OCI-LY7 (cell line): ENCODE results near the gene CS. TPM values are rescaled to one million over a fixed set of nuclear protein-coding genes. Genes with fewer than 3 reads are reported as not detected.

Experiments used
- BruUV-seq: library from RNA; stranded (reverse); fragments of 400-500 nt; replicated peaks from 2 replicates; lab custom pipeline; 2021; lab: Mats Ljungman, UMichigan
- CTCF ChIA-PET: fragments of 300-600 bp; sonication (Branson Sonifier 250); formaldehyde crosslinking; loops from one replicate; lab custom pipeline; 2022; ENCODE audit warnings: antibody characterized with exemption; ENCODE audit not compliant: unreplicated experiment; lab: Charles Lee
- POLR2A ChIA-PET: fragments of 300-600 bp; sonication (Branson Sonifier 250); formaldehyde crosslinking; loops from one replicate; lab custom pipeline; 2022; ENCODE audit warnings: antibody characterized with exemption; lab: Charles Lee
- DNase-seq: peaks from one replicate; pipeline ENCODE4 v3.0.0-alpha.2; 2015; ENCODE audit warnings: low spot score
- H2AFZ ChIP-seq: fragments of 200-600 bp; sonication (generic), shearing (Covaris generic); 2 replicates; pipeline ENCODE4 v1.6.1; 2014; ENCODE audit warnings: mild to moderate bottlenecking, antibody characterized with exemption, low read length, moderate library complexity
- H3K27ac ChIP-seq: fragments of 200-600 bp; sonication (generic); 2 replicates; pipeline ENCODE4 v1.5.1; 2014; ENCODE audit warnings: mixed run types, low read depth, mild to moderate bottlenecking, moderate library complexity, low read length, inconsistent platforms; ENCODE audit not compliant: poor library complexity, severe bottlenecking
- H3K36me3 ChIP-seq: fragments of 200-600 bp; sonication (generic); 2 replicates; pipeline ENCODE4 v1.6.1; 2014; ENCODE audit warnings: mild to moderate bottlenecking, antibody characterized with exemption, low read length, moderate library complexity, mixed read lengths; ENCODE audit not compliant: insufficient read depth
- H3K4me1 ChIP-seq: fragments of 200-600 bp; sonication (generic); 2 replicates; pipeline ENCODE4 v1.5.1; 2014; ENCODE audit warnings: mild to moderate bottlenecking, low read length; ENCODE audit not compliant: insufficient read depth, poor library complexity, severe bottlenecking
- H3K4me2 ChIP-seq: fragments of 200-600 bp; sonication (generic); 2 replicates; pipeline ENCODE4 v1.6.1; 2014; ENCODE audit warnings: mild to moderate bottlenecking, low read length
- H3K4me3 ChIP-seq: fragments of 200-600 bp; sonication (generic); 2 replicates; pipeline ENCODE4 v1.5.1; 2014; ENCODE audit warnings: mild to moderate bottlenecking, low read depth, low read length; ENCODE audit not compliant: poor library complexity, severe bottlenecking
- H3K79me2 ChIP-seq: fragments of 200-600 bp; sonication (generic); 2 replicates; pipeline ENCODE4 v1.6.1; 2016; ENCODE audit warnings: low read depth, mild to moderate bottlenecking, low read length, moderate library complexity, mixed read lengths; ENCODE audit not compliant: insufficient read depth
- H3K9me2 ChIP-seq: fragments of 200-600 bp; sonication (generic); 2 replicates; pipeline ENCODE4 v1.6.1; 2016; ENCODE audit warnings: mild to moderate bottlenecking, low read length, mixed read lengths; ENCODE audit not compliant: insufficient read depth
- H3K9me3 ChIP-seq: fragments of 200-600 bp; sonication (generic); 2 replicates; pipeline ENCODE4 v1.6.1; 2014; ENCODE audit warnings: mild to moderate bottlenecking, mixed run types, low read length, mixed read lengths
- H4K20me1 ChIP-seq: fragments of 200-600 bp; sonication (generic); 2 replicates; pipeline ENCODE4 v1.6.1; 2014; ENCODE audit warnings: mild to moderate bottlenecking, antibody characterized with exemption, low read length, moderate library complexity, mixed read lengths; ENCODE audit not compliant: insufficient read depth
- EZH2phosphoT487 ChIP-seq: fragments of 200-600 bp; sonication (generic); IDR thresholded peaks from 2 replicates; pipeline ENCODE4 v1.6.1; 2018; ENCODE audit warnings: low read depth, borderline replicate concordance, mild to moderate bottlenecking, mixed run types, antibody characterized with exemption, low read length, moderate library complexity, mixed read lengths
- intact Hi-C: fragments of 100-400 bp; cut with micrococcal nuclease; formaldehyde crosslinking; loops from one replicate; pipeline ENCODE4 v1.10.0; 2022; ENCODE audit not compliant: unreplicated experiment
- total RNA-seq, 2 experiments: library from RNA; depleted of rRNA in 1 of 2; stranded (reverse); fragments of >200 nt in 1 of 2; shearing (Covaris generic) in 1 of 2; gene quantifications; 2 replicates each; pipeline ENCODE4 v1.2.3, GENCODE V29; 2014 to 2022
- TF ChIP-seq, protein P1 (sequence below): fragments of 200-600 bp; sonication (generic); conservative IDR thresholded peaks from 2 replicates; pipeline ENCODE4 v1.5.1; 2014; ENCODE audit warnings: mild to moderate bottlenecking, antibody characterized with exemption, low read length, moderate library complexity, mixed read lengths

Gene CS
- total RNA-seq, 2 experiments from 2014 or later = 154 to 262 TPM

DNA sequence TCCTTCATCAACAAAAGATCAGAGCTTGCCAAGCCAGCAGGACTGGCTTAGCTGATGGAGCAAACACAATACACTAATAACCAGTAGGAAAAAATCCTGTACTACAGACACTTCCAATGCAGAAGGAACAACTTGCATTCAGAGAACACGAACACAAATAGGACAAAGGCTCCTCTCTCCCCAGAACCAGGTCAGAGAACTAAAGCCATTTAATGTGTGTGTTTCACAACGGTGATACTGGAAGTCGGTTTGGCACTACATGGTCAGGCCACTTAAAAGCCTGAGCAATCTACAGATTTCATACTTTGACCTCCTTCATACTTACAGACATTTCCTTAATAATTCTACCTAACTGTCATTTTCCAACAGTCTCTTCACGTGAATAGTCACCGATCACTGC is 6.3 kb downstream of the CS start:
- POLR2A ChIA-PET = no interaction called here
- CTCF ChIA-PET = no interaction called here

DNA sequence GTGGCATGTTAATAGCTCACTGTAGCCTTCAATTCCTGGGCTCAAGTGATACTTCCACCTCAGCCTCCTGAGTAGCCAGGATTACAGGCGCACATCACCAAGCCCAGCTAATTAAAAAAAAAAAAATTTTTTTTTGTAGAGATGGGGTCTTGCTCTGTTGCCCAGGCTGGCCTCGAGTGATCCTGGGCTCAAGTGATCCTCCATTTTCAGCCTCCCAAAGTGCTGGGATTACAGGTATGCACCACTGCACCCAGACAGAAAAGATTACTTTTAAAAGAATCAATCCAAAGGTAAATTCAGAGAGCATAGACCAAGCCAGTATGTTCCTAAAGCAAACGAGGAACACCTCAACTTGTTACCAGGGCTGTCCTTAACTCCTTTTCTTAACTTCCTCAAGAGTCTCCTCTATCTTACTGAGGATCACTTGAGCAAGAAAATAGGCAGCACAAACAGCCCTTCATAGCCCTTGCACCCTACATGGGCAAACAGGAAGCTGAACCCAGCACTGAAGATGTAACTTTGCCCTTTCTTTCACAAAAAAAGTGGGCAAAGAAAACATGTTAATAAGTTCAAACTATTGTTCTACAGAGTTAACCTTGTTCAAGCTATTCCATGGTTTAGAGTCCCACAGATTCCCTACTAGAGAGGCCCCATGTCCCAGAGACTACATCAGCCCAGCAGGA is 11.3 kb downstream of the CS start:
- no TSS peak for BruUV-seq
- ChIA-PET POLR2A (interaction anchor here (0.6 to 0.7 kb wide), 2 partner anchors 15 to 19 kb away, joined by 3 to 4 read pairs; no protein-coding TSS in a partner anchor), CTCF (no interaction called here)
- no peak for DNase-seq
- Histone ChIP-seq H3K9me2 (no peaks in the 10 kb centered on the region), H3K9me3 (no peaks in the 10 kb centered on the region), H3K27ac (no peak overlapping the region), H3K4me2 (no peak overlapping the region), H4K20me1 (no peaks in the 10 kb centered on the region), H3K4me3 (no peak overlapping the region), H3K36me3 (peaks cover 87% of the 10 kb centered on the region), H2AFZ (no peak overlapping the region), H3K4me1 (peaks cover 6% of the 10 kb centered on the region), H3K79me2 (peaks cover 67% of the 10 kb centered on the region)
- intact Hi-C loops = no loop called here
- TF ChIP-seq EZH2phosphoT487 = no peak
- TF ChIP-seq, protein P1, sequence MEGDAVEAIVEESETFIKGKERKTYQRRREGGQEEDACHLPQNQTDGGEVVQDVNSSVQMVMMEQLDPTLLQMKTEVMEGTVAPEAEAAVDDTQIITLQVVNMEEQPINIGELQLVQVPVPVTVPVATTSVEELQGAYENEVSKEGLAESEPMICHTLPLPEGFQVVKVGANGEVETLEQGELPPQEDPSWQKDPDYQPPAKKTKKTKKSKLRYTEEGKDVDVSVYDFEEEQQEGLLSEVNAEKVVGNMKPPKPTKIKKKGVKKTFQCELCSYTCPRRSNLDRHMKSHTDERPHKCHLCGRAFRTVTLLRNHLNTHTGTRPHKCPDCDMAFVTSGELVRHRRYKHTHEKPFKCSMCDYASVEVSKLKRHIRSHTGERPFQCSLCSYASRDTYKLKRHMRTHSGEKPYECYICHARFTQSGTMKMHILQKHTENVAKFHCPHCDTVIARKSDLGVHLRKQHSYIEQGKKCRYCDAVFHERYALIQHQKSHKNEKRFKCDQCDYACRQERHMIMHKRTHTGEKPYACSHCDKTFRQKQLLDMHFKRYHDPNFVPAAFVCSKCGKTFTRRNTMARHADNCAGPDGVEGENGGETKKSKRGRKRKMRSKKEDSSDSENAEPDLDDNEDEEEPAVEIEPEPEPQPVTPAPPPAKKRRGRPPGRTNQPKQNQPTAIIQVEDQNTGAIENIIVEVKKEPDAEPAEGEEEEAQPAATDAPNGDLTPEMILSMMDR = no peak

More for the DNA sequence above, 6.3 kb downstream of the CS start:
- no TSS peak for BruUV-seq
- Histone ChIP-seq H3K79me2 (peaks cover 93% of the 10 kb centered on the region), H4K20me1 (0 out of 2 replicates have a peak, but pooled peaks cover 6% of the 10 kb centered on the region), H3K36me3 (peaks cover 86% of the 10 kb centered on the region), H3K4me1 (peaks cover 35% of the 10 kb centered on the region), H3K9me2 (no peaks in the 10 kb centered on the region), H2AFZ (no peak overlapping the region), H3K27ac (no peak overlapping the region), H3K4me2 (no peak overlapping the region), H3K9me3 (no peaks in the 10 kb centered on the region), H3K4me3 (no peak overlapping the region)
- no peak for TF ChIP-seq EZH2phosphoT487
- TF ChIP-seq, protein P1 = no peak
- intact Hi-C loops = no loop called here
- DNase-seq = no peak
